Lower leg skin (tissue), 3 donors: Measurements from ENCODE around the gene FBXO5.
"Not testable (repeated sequence)": the region's sequence is repeated elsewhere in the genome, so short reads cannot be mapped to it uniquely, and the experiment has no call there.

Source experiments
- POLR2A ChIP-seq, 2 donors: fragments of 450-650 bp; IDR thresholded peaks; one replicate each; pipeline ENCODE4 v1.6.1; 2016 to 2017; ENCODE audit warnings: antibody characterized with exemption in 2 of 2, mild to moderate bottlenecking in 1 of 2, moderate library complexity in 1 of 2
- TF ChIP-seq, protein P1 (sequence below), 3 donors: fragments of 450-650 bp; IDR thresholded peaks; one replicate each; pipeline ENCODE4 v1.5.1; 2016; ENCODE audit warnings: antibody characterized with exemption in 3 of 3, mild to moderate bottlenecking in 3 of 3, moderate library complexity in 2 of 3

DNA sequence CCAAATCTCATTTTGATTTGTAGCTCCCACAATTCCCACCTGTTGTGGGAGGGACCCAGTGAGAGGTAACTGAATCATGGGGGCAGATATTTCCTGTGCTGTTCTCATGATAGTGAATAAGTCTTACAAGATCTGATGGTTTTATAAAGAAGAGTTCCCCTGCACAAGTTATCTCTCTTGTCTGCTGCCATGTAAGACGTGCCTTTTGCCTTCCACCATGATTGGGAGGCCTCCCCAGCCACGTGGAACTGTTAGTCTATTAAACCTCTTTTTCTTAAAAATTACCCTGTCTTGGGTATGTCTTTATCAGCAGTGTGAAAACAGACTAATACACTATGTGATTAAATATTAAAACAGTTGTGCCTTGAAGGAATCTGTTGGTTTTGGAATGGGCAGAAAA lies 16.7 kb upstream of the FBXO5 start:
- TF ChIP-seq, protein P1, sequence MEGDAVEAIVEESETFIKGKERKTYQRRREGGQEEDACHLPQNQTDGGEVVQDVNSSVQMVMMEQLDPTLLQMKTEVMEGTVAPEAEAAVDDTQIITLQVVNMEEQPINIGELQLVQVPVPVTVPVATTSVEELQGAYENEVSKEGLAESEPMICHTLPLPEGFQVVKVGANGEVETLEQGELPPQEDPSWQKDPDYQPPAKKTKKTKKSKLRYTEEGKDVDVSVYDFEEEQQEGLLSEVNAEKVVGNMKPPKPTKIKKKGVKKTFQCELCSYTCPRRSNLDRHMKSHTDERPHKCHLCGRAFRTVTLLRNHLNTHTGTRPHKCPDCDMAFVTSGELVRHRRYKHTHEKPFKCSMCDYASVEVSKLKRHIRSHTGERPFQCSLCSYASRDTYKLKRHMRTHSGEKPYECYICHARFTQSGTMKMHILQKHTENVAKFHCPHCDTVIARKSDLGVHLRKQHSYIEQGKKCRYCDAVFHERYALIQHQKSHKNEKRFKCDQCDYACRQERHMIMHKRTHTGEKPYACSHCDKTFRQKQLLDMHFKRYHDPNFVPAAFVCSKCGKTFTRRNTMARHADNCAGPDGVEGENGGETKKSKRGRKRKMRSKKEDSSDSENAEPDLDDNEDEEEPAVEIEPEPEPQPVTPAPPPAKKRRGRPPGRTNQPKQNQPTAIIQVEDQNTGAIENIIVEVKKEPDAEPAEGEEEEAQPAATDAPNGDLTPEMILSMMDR (IDR thresholded peaks at IDR 0.05): not testable (repeated sequence)
- not testable (repeated sequence) for TF ChIP-seq POLR2A (IDR thresholded peaks at IDR 0.05)
